ENCODE measurements around the gene CHERP.

GRCh38 chr19:16522559-16523377 is 19.5 kb downstream of the CHERP start:
- TF ChIP-seq CTCF (conservative IDR thresholded peaks at IDR 0.05; ENCODE audit: low read depth, low read length) (no peak), EZH2 (IDR thresholded peaks at IDR 0.05; ENCODE audit: low read length, unreplicated experiment) (no peak)

Measured in PC-3 (cell line).